Osteocyte (in vitro differentiated cells): ENCODE results near the gene ATF3. TPM values are rescaled to one million over a fixed set of nuclear protein-coding genes. Genes with fewer than 3 reads are reported as not detected.
A peak's percentile ranks its signal among the peaks of the same experiment; 100 is the strongest.
"Not testable (repeated sequence)": the region's sequence is repeated elsewhere in the genome, so short reads cannot be mapped to it uniquely, and the experiment has no call there.

Experiments
- DNase-seq: peaks from one replicate; pipeline ENCODE4 v3.0.0; 2021; ENCODE audit warnings: mixed read lengths; ENCODE audit not compliant: unreplicated experiment; ENCODE audit errors: extremely low spot score
- H3K27ac Mint-ChIP-seq: one replicate; pipeline ENCODE4 v1.8.0; 2021; ENCODE audit warnings: mild to moderate bottlenecking, mixed read lengths; ENCODE audit not compliant: unreplicated experiment
- H3K27me3 Mint-ChIP-seq: one replicate; pipeline ENCODE4 v1.8.0; 2021; ENCODE audit warnings: mixed read lengths; ENCODE audit not compliant: unreplicated experiment
- H3K36me3 Mint-ChIP-seq: one replicate; pipeline ENCODE4 v1.8.0; 2021; ENCODE audit warnings: mixed read lengths; ENCODE audit not compliant: unreplicated experiment
- H3K4me1 Mint-ChIP-seq: one replicate; pipeline ENCODE4 v1.8.0; 2021; ENCODE audit warnings: mixed read lengths; ENCODE audit not compliant: unreplicated experiment
- H3K4me3 Mint-ChIP-seq: one replicate; pipeline ENCODE4 v1.8.0; 2021; ENCODE audit warnings: mild to moderate bottlenecking, moderate library complexity, mixed read lengths; ENCODE audit not compliant: unreplicated experiment
- H3K9me3 Mint-ChIP-seq: one replicate; pipeline ENCODE4 v1.8.0; 2021; ENCODE audit warnings: mixed read lengths; ENCODE audit not compliant: unreplicated experiment
- total RNA-seq: library from RNA; stranded (reverse); gene quantifications from 2 replicates; pipeline ENCODE4 v1.2.1, GENCODE V29; 2021
- TF ChIP-seq, protein P1 (sequence below): fragments of 200-600 bp; sonication (generic); IDR thresholded peaks from 2 replicates; pipeline ENCODE4 v1.5.0; 2021; ENCODE audit warnings: antibody characterized with exemption, mild to moderate bottlenecking, moderate library complexity

The ATF3 gene
- total RNA-seq, 1 donor from 2014 or later: 45.3 TPM

DNA sequence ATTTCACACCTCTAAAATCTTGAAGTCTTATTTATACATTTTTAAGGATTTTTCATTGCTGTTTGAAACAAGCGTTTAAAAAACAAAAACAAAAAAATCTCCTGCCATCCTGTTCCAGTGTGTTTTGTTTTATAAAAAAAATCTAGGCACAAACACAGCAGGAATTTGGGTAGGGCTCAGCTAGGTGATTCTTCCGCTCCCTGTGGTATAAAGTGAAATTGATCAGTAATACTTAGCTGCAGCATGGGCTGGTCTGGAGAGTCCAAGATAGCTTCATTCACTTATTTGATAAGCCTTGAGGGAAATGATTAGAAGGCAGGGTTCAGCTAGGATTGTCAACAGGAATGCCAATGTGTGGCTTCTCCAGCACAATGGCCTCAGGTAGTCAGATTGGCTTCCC, 25.7 kb downstream of the ATF3 start:
- Mint-ChIP-seq H3K4me3 (no peak overlapping the region), H3K36me3 (no peaks in the 10 kb centered on the region), H3K27me3 (peaks cover 21% of the 10 kb centered on the region), H3K4me1 (peaks cover 17% of the 10 kb centered on the region), H3K27ac (no peak overlapping the region), H3K9me3 (peaks cover 4% of the 10 kb centered on the region)
- TF ChIP-seq, protein P1, sequence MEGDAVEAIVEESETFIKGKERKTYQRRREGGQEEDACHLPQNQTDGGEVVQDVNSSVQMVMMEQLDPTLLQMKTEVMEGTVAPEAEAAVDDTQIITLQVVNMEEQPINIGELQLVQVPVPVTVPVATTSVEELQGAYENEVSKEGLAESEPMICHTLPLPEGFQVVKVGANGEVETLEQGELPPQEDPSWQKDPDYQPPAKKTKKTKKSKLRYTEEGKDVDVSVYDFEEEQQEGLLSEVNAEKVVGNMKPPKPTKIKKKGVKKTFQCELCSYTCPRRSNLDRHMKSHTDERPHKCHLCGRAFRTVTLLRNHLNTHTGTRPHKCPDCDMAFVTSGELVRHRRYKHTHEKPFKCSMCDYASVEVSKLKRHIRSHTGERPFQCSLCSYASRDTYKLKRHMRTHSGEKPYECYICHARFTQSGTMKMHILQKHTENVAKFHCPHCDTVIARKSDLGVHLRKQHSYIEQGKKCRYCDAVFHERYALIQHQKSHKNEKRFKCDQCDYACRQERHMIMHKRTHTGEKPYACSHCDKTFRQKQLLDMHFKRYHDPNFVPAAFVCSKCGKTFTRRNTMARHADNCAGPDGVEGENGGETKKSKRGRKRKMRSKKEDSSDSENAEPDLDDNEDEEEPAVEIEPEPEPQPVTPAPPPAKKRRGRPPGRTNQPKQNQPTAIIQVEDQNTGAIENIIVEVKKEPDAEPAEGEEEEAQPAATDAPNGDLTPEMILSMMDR: no peak
- DNase-seq: no peak

DNA sequence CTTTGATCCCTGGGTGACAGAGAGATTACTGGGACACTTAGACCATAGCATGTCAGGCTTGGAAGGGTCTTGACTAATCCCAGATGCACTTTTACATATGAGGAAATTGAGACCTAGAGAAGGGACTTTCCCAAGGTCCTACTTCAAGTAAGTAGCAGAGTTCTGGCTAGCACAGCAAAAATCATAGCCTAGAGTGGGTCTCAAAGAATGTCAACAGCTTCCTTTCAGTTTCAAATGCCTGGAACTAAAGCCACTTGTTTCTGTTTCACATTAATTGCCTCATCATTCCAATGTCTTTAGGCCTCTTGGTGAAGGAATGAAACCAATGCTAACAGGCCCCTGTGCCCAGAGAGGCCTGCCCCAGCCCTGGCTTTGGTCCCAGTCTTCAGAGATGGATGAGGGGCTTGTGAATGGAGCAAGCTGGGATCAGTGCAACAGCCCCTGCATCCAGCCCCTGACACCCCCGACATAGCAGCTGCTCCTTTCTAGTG, 26.6 kb downstream of the ATF3 start:
- DNase-seq: no peak
- Mint-ChIP-seq H3K27ac (peak overlapping the region; percentile 32), H3K27me3 (peaks cover 29% of the 10 kb centered on the region), H3K9me3 (peaks cover 4% of the 10 kb centered on the region), H3K36me3 (no peaks in the 10 kb centered on the region), H3K4me1 (peaks cover 17% of the 10 kb centered on the region), H3K4me3 (no peak overlapping the region)
- TF ChIP-seq, protein P1: no peak

DNA sequence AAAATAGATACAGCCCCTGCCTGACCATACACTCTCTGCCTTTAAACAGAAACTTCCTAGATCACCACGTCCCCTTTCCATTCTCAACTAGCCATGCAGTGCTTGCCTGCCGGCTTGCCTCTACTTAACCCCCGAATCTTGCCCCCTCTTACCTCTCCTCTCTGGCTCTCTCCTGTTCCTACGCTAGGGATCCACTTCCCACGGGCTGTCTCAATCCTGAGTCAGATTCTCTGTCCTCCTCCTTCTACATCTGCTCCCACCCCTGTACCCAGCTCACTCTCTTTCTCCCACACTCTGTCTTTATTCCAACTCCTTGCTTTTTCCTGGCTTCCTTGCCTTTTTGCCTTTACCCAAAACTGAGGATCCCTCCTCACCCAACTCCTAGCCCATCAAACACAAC, 29.3 kb downstream of the ATF3 start:
- Mint-ChIP-seq H3K4me1 (peaks cover 17% of the 10 kb centered on the region), H3K9me3 (peaks cover 8% of the 10 kb centered on the region), H3K27ac (peak overlapping the region; percentile 67), H3K36me3 (no peaks in the 10 kb centered on the region), H3K27me3 (peaks cover 38% of the 10 kb centered on the region), H3K4me3 (no peak overlapping the region)
- TF ChIP-seq, protein P1: no peak
- DNase-seq: no peak

DNA sequence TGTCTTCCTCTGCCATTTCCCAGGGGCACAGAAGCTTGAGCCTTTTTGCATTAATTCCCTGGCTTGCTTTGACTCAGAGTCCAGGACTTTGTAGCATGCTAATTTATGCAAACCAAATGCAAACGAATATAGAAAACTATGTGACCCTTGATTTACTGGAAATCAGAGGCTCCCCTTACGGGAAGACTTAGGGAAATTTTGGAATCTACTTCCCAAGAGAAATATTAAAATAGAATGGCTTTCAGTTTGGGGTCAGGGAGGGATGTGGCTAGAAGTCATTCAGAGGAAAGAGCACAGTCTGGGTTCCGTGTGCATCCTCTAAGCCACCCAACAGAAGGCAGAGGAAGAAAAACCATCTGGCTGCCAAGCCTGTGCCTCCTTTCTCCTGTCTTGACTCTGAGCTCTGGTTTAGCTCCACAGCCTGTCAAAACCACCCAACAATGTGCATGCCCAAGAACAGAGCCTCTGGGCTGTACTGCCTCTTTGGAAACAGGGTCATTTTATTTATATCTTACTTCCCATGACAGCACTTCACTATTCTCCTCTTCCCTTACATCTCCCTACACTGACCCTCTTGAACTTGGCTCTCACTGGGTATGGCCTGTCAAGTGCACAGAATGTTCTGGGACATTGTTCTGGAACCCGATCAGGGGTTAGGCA, 30.1 kb downstream of the ATF3 start:
- DNase-seq: no peak
- H3K4me3 Mint-ChIP-seq: no peak overlapping the region
- H3K9me3 Mint-ChIP-seq: peaks cover 8% of the 10 kb centered on the region
- H3K27me3 Mint-ChIP-seq: peaks cover 35% of the 10 kb centered on the region
- TF ChIP-seq, protein P1: no peak
- no peaks in the 10 kb centered on the region for H3K36me3 Mint-ChIP-seq
- peaks cover 17% of the 10 kb centered on the region for H3K4me1 Mint-ChIP-seq
- H3K27ac Mint-ChIP-seq: peak overlapping the region; percentile 67

DNA sequence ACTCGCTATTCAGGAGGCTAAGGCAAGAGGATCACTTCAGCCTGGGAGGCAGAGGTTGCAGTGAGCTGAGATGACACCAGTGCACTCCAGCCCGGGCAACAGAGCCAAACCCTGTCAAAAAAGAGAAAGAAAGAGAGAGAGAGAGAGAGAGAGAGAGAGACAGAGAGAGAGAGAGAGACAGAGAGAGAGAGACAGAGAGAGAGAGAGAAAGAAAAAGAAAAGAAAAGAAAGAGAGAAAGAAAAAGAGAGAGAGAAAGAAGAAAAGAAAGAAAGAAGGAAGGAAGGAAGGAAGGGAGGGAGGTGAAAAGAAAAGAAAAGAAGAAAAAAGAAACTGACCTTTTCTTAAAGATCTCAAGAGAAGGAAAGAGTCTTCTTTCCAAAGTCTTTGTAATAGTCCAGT, 31.0 kb downstream of the ATF3 start:
- H3K9me3 Mint-ChIP-seq, H3K27ac Mint-ChIP-seq, H3K4me3 Mint-ChIP-seq, H3K36me3 Mint-ChIP-seq, DNase-seq: not testable (repeated sequence)
- Mint-ChIP-seq H3K27me3 (peaks cover 33% of the 10 kb centered on the region), H3K4me1 (peaks cover 17% of the 10 kb centered on the region)
